ENCODE measurements around the gene HIPK1.

The HIPK1 gene

DNA sequence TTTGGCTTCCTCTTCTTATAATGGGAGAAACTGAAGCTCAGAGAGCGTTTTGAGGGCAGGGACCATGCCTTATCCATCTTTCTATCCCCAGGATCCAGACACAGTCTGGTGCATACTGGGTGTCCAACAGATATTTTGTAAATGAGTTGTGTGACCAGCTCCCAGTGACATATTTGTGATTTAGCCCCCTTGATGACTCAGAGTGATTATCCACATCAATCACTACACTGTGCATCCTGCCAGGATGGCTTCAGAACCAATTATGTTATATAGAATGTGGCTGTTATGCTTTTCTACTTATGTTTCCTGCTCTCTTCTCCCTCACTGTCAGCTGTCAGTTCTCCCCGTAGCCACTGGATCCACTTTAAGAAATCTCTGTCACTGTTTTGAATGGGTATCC is 61.4 kb downstream of the HIPK1 start:
- Histone ChIP-seq H3K4me3 (ENCODE audit: low read length) (no peak overlapping the region), H3K9me3 (ENCODE audit: control insufficient read depth, low read depth, low read length) (no peaks in the 10 kb centered on the region), H3K27ac (ENCODE audit: low read length) (no peak overlapping the region), H3K27me3 (ENCODE audit: control insufficient read depth, insufficient read depth, low read length) (no peaks in the 10 kb centered on the region), H3K9ac (ENCODE audit: low read length) (no peak overlapping the region), H3K36me3 (ENCODE audit: control insufficient read depth, low read depth, low read length) (no peaks in the 10 kb centered on the region), H3K4me1 (ENCODE audit: control insufficient read depth, low read depth, low read length) (no peaks in the 10 kb centered on the region)

DNA sequence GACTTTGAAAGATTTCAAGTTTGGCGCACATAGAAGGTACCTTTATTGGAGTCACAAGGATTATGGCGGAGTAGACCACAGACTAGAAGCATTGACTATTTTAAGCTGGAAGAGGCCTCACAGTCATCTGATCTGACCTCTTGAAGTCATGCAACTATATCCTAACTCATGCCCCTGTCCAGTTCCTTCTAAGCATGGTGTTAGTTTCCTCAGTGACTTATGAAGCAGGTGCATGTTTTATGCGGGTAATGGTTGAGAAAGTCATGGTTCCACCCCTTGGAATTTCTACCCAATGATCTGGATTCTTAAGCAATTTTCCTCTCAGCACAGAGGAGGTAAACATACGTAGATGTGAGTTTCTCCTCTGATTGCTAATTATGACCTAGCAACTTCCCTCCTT is 61.8 kb downstream of the HIPK1 start:
- no peak overlapping the region for H3K9ac ChIP-seq (ENCODE audit: low read length)
- no peak overlapping the region for H3K27ac ChIP-seq (ENCODE audit: low read length)
- H3K27me3 ChIP-seq (ENCODE audit: control insufficient read depth, insufficient read depth, low read length): no peaks in the 10 kb centered on the region
- no peaks in the 10 kb centered on the region for H3K9me3 ChIP-seq (ENCODE audit: control insufficient read depth, low read depth, low read length)
- H3K36me3 ChIP-seq (ENCODE audit: control insufficient read depth, low read depth, low read length): no peaks in the 10 kb centered on the region
- H3K4me1 ChIP-seq (ENCODE audit: control insufficient read depth, low read depth, low read length): no peaks in the 10 kb centered on the region
- no peak overlapping the region for H3K4me3 ChIP-seq (ENCODE audit: low read length)

DNA sequence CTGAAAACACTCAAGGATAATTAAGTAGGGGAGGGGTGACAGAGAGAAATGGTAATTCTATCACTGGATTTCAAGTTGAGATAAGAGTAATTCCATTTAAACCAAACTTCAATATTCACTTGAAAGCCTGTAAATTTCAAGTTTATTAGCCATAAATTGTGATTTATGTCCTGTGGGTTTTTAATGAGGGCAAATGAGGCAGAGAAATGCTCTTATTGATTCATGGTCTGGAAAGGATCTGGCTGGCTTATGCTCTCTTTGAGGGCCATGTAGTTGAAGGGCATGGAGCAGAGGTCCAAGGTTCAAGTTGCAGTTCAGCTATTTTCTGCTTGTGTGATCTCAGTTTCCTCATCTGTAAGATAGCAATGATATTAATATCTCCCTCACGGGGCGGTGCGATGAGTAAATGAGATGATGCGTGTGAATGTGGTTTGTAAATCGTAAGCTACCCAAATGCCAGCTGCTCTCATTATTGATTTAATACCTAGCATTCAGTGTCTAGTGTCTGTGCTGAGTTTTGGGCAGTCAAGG is 62.4 kb downstream of the HIPK1 start:
- Histone ChIP-seq H3K36me3 (ENCODE audit: control insufficient read depth, low read depth, low read length) (no peaks in the 10 kb centered on the region), H3K27ac (ENCODE audit: low read length) (no peak overlapping the region), H3K27me3 (ENCODE audit: control insufficient read depth, insufficient read depth, low read length) (no peaks in the 10 kb centered on the region), H3K9me3 (ENCODE audit: control insufficient read depth, low read depth, low read length) (peaks cover 3% of the 10 kb centered on the region), H3K9ac (ENCODE audit: low read length) (no peak overlapping the region), H3K4me3 (ENCODE audit: low read length) (no peak overlapping the region), H3K4me1 (ENCODE audit: control insufficient read depth, low read depth, low read length) (no peaks in the 10 kb centered on the region)

GRCh38 chr1:113993072-113993471 is 63.9 kb downstream of the HIPK1 start:
- no peaks in the 10 kb centered on the region for H3K4me1 ChIP-seq (ENCODE audit: control insufficient read depth, low read depth, low read length)
- no peaks in the 10 kb centered on the region for H3K27me3 ChIP-seq (ENCODE audit: control insufficient read depth, insufficient read depth, low read length)
- H3K36me3 ChIP-seq (ENCODE audit: control insufficient read depth, low read depth, low read length): no peaks in the 10 kb centered on the region
- no peak overlapping the region for H3K27ac ChIP-seq (ENCODE audit: low read length)
- H3K9me3 ChIP-seq (ENCODE audit: control insufficient read depth, low read depth, low read length): peaks cover 5% of the 10 kb centered on the region
- no peak overlapping the region for H3K9ac ChIP-seq (ENCODE audit: low read length)
- no peak overlapping the region for H3K4me3 ChIP-seq (ENCODE audit: low read length)

- Histone ChIP-seq H3K27ac (ENCODE audit: low read length) (no peak overlapping the region), H3K4me3 (ENCODE audit: low read length) (no peak overlapping the region), H3K27me3 (ENCODE audit: control insufficient read depth, insufficient read depth, low read length) (no peaks in the 10 kb centered on the region), H3K9me3 (ENCODE audit: control insufficient read depth, low read depth, low read length) (peaks cover 5% of the 10 kb centered on the region), H3K36me3 (ENCODE audit: control insufficient read depth, low read depth, low read length) (no peaks in the 10 kb centered on the region), H3K4me1 (ENCODE audit: control insufficient read depth, low read depth, low read length) (no peaks in the 10 kb centered on the region), H3K9ac (ENCODE audit: low read length) (no peak overlapping the region)
Measured at GRCh38 chr1:113993766-113994165, 64.6 kb downstream of the HIPK1 start.

GRCh38 chr1:113995382-113995781 is 66.3 kb downstream of the HIPK1 start:
- Histone ChIP-seq H3K4me3 (ENCODE audit: low read length) (no peak overlapping the region), H3K36me3 (ENCODE audit: control insufficient read depth, low read depth, low read length) (no peaks in the 10 kb centered on the region), H3K4me1 (ENCODE audit: control insufficient read depth, low read depth, low read length) (no peaks in the 10 kb centered on the region), H3K9me3 (ENCODE audit: control insufficient read depth, low read depth, low read length) (peaks cover 5% of the 10 kb centered on the region), H3K27me3 (ENCODE audit: control insufficient read depth, insufficient read depth, low read length) (no peaks in the 10 kb centered on the region), H3K27ac (ENCODE audit: low read length) (no peak overlapping the region), H3K9ac (ENCODE audit: low read length) (no peak overlapping the region)

GRCh38 chr1:113998361-113998760 is 69.2 kb downstream of the HIPK1 start:
- Histone ChIP-seq H3K36me3 (ENCODE audit: control insufficient read depth, low read depth, low read length) (no peaks in the 10 kb centered on the region), H3K4me3 (ENCODE audit: low read length) (no peak overlapping the region), H3K9me3 (ENCODE audit: control insufficient read depth, low read depth, low read length) (peaks cover 5% of the 10 kb centered on the region), H3K27me3 (ENCODE audit: control insufficient read depth, insufficient read depth, low read length) (no peaks in the 10 kb centered on the region), H3K9ac (ENCODE audit: low read length) (no peak overlapping the region), H3K4me1 (ENCODE audit: control insufficient read depth, low read depth, low read length) (peaks cover 12% of the 10 kb centered on the region), H3K27ac (ENCODE audit: low read length) (no peak overlapping the region)

GRCh38 chr1:113999233-113999632 is 70.1 kb downstream of the HIPK1 start:
- H3K27ac ChIP-seq (ENCODE audit: low read length): no peak overlapping the region
- no peaks in the 10 kb centered on the region for H3K27me3 ChIP-seq (ENCODE audit: control insufficient read depth, insufficient read depth, low read length)
- H3K9me3 ChIP-seq (ENCODE audit: control insufficient read depth, low read depth, low read length): peaks cover 5% of the 10 kb centered on the region
- H3K9ac ChIP-seq (ENCODE audit: low read length): no peak overlapping the region
- H3K4me3 ChIP-seq (ENCODE audit: low read length): no peak overlapping the region
- no peaks in the 10 kb centered on the region for H3K36me3 ChIP-seq (ENCODE audit: control insufficient read depth, low read depth, low read length)
- H3K4me1 ChIP-seq (ENCODE audit: control insufficient read depth, low read depth, low read length): peaks cover 15% of the 10 kb centered on the region

- H3K27me3 ChIP-seq (ENCODE audit: control insufficient read depth, insufficient read depth, low read length): no peaks in the 10 kb centered on the region
- H3K9ac ChIP-seq (ENCODE audit: low read length): no peak overlapping the region
- no peaks in the 10 kb centered on the region for H3K36me3 ChIP-seq (ENCODE audit: control insufficient read depth, low read depth, low read length)
- no peak overlapping the region for H3K4me3 ChIP-seq (ENCODE audit: low read length)
- no peak overlapping the region for H3K27ac ChIP-seq (ENCODE audit: low read length)
- H3K9me3 ChIP-seq (ENCODE audit: control insufficient read depth, low read depth, low read length): peaks cover 5% of the 10 kb centered on the region
- peaks cover 15% of the 10 kb centered on the region for H3K4me1 ChIP-seq (ENCODE audit: control insufficient read depth, low read depth, low read length)
Measured at GRCh38 chr1:113999799-114000198, 70.7 kb downstream of the HIPK1 start.

- no peak overlapping the region for H3K9ac ChIP-seq (ENCODE audit: low read length)
- no peaks in the 10 kb centered on the region for H3K27me3 ChIP-seq (ENCODE audit: control insufficient read depth, insufficient read depth, low read length)
- H3K36me3 ChIP-seq (ENCODE audit: control insufficient read depth, low read depth, low read length): no peaks in the 10 kb centered on the region
- peaks cover 15% of the 10 kb centered on the region for H3K4me1 ChIP-seq (ENCODE audit: control insufficient read depth, low read depth, low read length)
- peaks cover 5% of the 10 kb centered on the region for H3K9me3 ChIP-seq (ENCODE audit: control insufficient read depth, low read depth, low read length)
- H3K4me3 ChIP-seq (ENCODE audit: low read length): no peak overlapping the region
- H3K27ac ChIP-seq (ENCODE audit: low read length): no peak overlapping the region
Measured at GRCh38 chr1:114000406-114000805, 71.3 kb downstream of the HIPK1 start.

DNA sequence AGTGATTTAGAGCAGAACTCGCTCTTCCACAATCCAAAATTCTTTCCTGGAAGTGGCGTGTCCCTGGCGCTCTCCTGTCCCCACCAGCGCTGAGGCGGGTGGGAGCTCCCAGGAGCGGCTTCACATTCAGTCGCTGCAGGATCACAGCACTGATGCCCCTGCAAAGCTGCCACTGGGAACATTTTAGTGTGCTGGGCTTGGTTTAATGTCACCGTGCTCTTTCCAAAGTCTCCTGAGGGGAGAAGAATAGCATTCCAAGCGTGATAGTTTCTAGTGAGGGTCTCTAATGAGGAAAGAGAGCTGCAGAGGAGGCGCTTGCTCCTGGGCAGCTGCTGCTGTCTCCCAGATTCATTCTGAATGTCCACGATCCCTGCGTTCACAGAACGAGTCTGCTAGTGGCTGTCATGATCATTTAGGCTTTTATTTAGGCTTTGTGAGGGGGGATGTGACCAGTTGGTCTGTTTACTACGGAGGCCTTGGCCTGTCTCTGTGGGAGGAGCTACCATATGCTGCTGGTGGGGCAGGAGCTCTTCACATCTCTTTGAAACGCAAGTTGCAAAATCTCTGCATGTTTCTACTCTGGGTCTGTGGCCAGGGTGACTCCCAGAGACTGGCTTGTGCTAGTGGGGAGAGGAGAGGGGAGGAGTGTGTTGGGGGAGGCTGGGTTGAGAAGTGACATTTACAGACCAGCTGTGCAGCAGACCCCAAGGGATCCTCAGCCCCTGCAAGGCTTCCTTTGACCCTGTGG is 73.5 kb downstream of the HIPK1 start:
- H3K9me3 ChIP-seq (ENCODE audit: control insufficient read depth, low read depth, low read length): no peaks in the 10 kb centered on the region
- no peak overlapping the region for H3K27ac ChIP-seq (ENCODE audit: low read length)
- no peak overlapping the region for H3K9ac ChIP-seq (ENCODE audit: low read length)
- no peak overlapping the region for H3K4me3 ChIP-seq (ENCODE audit: low read length)
- H3K36me3 ChIP-seq (ENCODE audit: control insufficient read depth, low read depth, low read length): no peaks in the 10 kb centered on the region
- no peaks in the 10 kb centered on the region for H3K27me3 ChIP-seq (ENCODE audit: control insufficient read depth, insufficient read depth, low read length)
- H3K4me1 ChIP-seq (ENCODE audit: control insufficient read depth, low read depth, low read length): peaks cover 15% of the 10 kb centered on the region

DNA sequence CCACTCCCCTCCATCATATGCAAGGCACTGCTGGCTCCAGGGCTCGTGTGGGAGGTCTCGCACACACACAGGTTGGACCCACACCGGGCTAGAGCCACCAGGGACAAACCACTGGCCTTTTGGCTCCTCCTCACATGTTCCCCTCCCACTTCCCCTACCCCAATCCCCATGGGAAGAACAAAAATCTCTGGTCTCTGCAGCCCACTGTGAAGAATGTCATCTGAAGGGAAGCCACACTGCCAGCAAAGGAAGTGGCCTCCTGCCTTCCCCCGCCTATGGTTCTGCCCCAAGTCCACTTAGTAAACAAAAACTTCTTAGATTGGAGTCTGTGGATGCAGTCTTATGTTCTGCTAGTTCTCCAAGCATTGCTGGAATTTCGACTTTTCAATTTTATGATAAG is 74.3 kb downstream of the HIPK1 start:
- Histone ChIP-seq H3K4me3 (ENCODE audit: low read length) (no peak overlapping the region), H3K9ac (ENCODE audit: low read length) (no peak overlapping the region), H3K27me3 (ENCODE audit: control insufficient read depth, insufficient read depth, low read length) (no peaks in the 10 kb centered on the region), H3K27ac (ENCODE audit: low read length) (no peak overlapping the region), H3K36me3 (ENCODE audit: control insufficient read depth, low read depth, low read length) (no peaks in the 10 kb centered on the region), H3K4me1 (ENCODE audit: control insufficient read depth, low read depth, low read length) (peaks cover 21% of the 10 kb centered on the region), H3K9me3 (ENCODE audit: control insufficient read depth, low read depth, low read length) (no peaks in the 10 kb centered on the region)

Measured in iPS-18a (cell line).